HS-5 (cell line): ENCODE data around the gene PCSK2.

ENCODE experiments used
- DNase-seq: peaks from one replicate; pipeline ENCODE4 v3.0.0-alpha.2; 2012; ENCODE audit warnings: low read depth

PCSK2 gene

DNA sequence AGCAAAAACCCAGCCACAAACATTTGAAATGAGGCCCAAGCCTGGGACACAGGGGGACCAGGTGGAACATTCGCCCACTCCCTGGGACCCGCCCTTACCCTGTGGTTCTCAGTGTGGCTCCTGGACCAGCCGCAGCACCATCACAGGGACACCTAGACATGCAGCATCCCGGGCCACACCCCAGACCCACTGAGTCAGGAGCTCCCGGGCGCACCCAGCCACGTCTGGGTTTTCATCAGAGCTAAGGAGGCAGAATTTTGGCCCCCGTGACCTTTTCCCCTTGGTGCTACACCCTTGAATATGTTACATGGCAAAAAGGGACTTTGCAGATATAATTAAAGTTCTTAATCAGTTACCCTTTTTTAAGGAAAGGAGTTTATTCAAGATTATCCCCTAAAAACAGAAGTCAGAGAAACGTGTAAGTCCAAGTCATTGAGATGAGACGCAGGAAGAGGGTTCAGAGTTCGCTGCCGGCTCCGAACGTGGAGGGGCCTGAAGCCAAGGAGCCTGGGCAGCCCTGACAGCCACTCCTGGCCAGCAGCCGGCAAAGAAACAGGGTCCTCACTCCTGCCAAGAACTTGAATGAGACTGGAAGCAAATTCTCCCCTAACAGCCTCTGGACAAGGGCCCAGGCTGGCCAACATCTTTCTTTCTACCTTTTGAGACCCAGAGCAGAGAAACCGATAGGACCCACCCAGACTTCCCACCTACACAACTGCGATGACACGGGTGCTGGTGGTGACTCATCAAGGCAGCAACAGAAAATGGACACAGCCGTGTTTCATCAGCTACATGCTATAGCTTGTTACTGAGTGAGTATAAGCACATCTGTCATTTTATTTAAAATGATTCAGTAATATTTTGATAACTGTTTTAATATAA, 279.0 kb downstream of the PCSK2 start:
- DNase-seq = no peak

GRCh38 chr20:17507032-17507431, 280.2 kb downstream of the PCSK2 start:
- DNase-seq = no peak

- DNase-seq = no peak
Observed at GRCh38 chr20:17507531-17507930, 280.7 kb downstream of the PCSK2 start.

DNA sequence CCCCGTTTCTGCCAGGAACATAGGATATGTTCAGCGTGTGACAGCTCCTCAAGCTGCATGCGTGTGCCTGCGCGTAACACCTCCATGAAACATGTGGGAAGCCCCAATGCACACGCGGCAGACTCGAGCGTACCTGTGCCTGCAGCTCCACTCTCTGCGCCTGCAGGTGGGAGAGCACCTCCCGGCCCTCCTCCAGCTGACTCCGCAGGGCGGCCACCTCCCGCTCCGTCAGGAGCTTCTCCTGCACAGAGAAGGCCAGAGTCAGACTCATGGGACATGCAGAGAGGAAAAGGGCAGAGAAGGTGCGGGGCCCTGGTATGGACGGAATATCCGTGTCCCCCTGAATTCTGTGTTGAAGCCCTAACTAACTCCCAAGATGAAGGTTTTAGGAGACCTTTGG, 281.9 kb downstream of the PCSK2 start:
- no peak for DNase-seq

DNA sequence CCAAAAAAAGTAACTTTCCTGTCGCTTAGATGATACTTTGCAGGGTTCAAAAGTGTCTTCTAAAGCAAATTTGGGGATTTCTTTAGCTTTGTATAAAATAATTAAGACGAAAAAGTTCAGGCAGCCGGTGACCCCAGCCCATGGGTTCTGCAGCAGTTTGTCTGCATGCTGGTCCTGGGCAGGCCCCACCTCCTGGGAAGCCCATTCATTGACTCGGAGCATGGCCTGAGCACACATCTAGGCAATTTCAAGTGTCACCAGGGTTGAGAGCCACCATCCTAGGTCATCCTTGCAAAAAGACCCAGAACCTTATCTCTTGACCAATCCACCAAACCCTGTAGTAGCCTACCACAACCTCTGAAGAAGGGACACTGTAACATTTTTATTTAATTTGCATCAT, 283.7 kb downstream of the PCSK2 start:
- DNase-seq = no peak

- no peak for DNase-seq
Observed at GRCh38 chr20:17511401-17511800, 284.6 kb downstream of the PCSK2 start.

- DNase-seq = no peak
Observed at GRCh38 chr20:17513939-17514338, 287.1 kb downstream of the PCSK2 start.

- DNase-seq = no peak
Observed at GRCh38 chr20:17515053-17515452, 288.2 kb downstream of the PCSK2 start.

DNA sequence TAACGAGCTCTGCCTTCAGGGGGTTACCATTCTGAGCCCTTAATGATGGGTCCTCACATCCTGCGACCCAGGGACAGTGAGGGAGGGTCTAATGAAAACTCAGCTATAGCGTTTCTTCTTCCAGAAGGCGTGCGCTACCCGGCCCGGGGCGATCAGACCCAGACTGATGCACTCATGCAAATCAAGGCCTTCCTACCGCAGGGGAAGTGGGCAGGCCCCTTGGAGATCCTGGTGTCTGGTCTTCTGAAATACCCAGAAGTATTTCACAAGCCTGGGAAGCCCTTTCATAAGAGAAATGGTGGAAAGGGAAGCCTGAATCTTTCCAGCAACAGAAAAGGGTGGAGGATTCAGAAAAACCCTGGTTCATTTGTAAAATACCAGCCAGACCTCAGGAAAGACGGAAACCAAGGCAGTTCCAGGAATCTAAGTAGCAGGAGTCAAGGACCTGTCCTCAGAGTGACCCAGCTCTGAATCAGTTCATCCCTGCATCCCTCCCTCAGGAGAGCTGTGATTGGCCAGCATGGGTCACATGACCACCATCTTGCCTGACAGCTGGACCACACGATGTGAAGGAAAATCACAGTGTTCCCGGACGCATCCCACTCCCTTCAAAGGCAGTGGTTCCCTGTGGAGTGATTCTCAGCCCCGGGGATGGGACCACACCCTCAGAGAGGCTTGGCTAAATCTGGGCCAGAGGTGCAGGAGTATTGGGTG, 291.7 kb downstream of the PCSK2 start:
- DNase-seq = no peak

DNA sequence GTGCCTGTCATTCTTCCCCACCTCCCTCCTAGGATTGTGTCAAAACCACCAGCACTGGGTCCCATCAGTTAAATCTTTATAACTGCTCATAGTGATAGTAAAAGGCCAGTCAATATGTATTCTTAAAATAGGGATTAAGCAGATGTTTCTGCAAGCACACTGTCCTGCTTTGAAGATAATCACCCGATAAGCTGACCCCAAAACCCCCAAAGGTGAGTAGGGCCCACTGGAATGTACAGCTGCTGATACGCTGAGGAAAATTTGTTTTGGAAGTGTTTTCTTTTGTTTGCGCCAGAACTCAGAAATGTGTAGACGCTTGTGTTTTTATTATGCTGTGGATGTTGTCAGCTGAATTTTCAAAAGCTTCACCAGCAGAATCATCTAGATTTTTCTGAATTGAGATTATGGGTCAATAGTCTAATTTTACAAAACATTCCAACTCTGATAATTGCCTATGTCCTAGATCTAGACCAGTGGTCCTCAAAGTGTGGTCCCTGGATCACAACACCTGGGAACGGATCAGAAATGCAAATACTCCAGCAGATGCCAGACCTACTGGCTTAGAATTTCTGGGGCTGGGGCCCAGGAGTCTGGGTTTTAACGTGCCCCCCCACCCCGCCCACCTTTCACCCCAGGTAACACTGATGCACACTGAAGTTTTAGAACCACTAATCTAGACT, 292.9 kb downstream of the PCSK2 start:
- no peak for DNase-seq

GRCh38 chr20:17520583-17520982, 293.7 kb downstream of the PCSK2 start:
- DNase-seq = no peak

DNA sequence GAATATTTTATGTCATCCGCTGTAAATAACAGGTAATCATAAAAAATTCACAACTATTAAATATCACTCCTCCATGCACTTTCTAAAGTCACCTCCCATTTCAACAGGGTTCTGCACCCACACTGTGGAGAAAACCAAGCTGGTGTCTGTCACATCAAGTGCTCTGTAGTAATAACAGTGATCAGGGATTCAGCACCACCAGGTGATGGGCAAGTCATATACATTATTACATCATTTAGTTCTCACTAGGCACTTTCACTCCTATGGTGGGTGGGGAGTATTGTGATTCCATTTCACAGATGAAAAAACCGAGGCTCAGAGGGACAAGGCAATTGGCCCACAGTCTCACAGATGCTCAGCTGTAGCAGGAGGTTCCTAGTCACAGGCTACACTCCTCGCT, 295.7 kb downstream of the PCSK2 start:
- no peak for DNase-seq

DNA sequence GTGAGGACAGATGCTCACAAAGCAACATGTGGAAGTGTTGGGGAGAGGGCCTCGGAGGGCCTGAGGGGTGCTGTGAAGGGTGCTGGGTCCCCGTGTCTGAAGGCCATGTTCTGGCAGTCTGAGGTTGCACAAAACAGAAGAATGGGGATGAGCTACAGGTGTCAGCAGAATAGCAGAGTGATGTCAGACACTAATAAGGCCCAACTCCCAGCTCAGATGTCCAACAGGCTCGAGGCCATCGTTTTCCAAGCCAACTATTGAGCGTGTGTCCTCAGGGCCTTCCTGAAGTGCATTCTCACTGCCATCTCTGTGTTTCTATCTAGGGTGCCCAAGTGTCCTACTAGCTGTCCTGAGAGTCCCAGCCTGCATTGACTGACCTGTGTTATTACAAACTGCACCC, 296.5 kb downstream of the PCSK2 start:
- DNase-seq = no peak

GRCh38 chr20:17524560-17524959, 297.7 kb downstream of the PCSK2 start:
- no peak for DNase-seq

GRCh38 chr20:17525132-17525531, 298.3 kb downstream of the PCSK2 start:
- DNase-seq = no peak

GRCh38 chr20:17525650-17526049, 298.8 kb downstream of the PCSK2 start:
- DNase-seq = no peak

DNA sequence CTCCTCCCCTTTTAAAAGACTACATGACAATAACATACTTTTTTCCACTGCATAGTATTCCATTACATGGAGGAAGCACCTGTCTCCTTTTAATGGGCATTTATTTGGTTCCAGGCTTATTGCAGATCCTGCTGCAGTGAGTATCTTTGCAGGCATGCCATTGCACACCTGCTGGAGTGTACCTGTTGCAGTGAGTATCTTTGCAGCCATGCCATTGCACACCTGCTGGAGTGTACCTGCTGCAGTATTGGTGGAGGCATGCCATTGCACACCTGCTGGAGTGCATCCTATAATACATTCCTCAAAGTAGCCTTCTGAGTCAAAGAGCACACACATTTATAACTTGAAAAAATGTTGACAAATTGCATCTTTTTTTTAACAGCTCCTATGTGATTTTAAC, 302.7 kb downstream of the PCSK2 start:
- no peak for DNase-seq

- DNase-seq = no peak
Observed at GRCh38 chr20:17530153-17530552, 303.3 kb downstream of the PCSK2 start.

GRCh38 chr20:17530716-17531664, 304.1 kb downstream of the PCSK2 start, which contains the start of gene BFSP1:
BFSP1 (minus strand) TSS chr20:17531379; CDS start chr20:17531329, 50 bp downstream.
- DNase-seq = peak; percentile 20

- DNase-seq = no peak
Observed at GRCh38 chr20:17531665-17532025, 304.8 kb downstream of the PCSK2 start.

DNA sequence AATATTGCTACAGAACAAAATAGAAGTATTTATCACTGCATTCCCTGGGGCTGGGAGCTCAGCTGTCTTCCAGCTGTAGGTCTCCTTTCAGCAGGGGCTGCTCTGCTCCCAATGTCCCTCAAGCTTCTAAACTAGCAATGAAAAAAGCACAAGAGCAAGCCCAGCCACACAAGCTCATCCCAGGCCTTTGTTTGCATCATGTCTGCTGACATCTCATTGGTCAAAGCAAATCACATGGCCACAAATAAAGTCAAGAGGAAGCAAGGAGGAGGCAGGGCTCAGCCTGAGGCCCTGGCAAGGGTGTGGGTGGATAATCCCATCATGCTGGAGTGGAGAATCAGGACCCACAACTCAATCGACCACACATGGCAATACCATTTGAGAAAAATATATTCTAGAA, 306.6 kb downstream of the PCSK2 start:
- DNase-seq = no peak

GRCh38 chr20:17534077-17534476, 307.2 kb downstream of the PCSK2 start:
- no peak for DNase-seq
